Measurements from ENCODE around the gene UBE2A.

UBE2A gene

DNA sequence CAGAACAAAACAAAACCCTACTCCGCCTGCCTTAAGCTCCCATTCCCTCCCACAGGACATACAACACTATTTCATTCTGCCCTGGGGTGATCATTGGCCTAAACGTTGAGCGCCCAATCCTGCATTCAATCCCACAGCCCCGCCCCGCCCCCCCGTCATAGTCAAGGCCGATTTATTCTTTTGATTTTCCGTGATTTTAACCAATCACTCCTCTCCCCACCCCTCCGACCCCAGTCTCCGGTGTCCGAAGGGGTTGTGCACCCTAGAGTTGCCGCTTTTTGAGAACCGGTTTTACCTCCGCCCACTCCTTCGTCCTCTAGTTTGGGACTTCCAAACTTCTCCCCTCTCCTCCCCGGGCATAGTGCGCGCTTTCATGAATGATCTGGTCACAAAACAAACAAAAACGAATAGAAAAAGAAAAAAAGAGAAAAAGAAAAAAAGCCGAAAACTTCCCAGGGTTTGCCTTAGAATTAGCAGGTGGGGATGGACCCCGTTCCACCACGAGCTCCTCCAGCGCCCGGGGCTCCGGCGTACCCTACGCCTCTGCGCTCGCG lies 446 bp upstream of the UBE2A start:
- no peak for DNase-seq
- H3K36me3 Mint-ChIP-seq (ENCODE audit: low read depth): peaks cover 5% of the 10 kb centered on the region
- peak overlapping the region; percentile 90 for H3K4me3 Mint-ChIP-seq
- TF ChIP-seq, protein P1, sequence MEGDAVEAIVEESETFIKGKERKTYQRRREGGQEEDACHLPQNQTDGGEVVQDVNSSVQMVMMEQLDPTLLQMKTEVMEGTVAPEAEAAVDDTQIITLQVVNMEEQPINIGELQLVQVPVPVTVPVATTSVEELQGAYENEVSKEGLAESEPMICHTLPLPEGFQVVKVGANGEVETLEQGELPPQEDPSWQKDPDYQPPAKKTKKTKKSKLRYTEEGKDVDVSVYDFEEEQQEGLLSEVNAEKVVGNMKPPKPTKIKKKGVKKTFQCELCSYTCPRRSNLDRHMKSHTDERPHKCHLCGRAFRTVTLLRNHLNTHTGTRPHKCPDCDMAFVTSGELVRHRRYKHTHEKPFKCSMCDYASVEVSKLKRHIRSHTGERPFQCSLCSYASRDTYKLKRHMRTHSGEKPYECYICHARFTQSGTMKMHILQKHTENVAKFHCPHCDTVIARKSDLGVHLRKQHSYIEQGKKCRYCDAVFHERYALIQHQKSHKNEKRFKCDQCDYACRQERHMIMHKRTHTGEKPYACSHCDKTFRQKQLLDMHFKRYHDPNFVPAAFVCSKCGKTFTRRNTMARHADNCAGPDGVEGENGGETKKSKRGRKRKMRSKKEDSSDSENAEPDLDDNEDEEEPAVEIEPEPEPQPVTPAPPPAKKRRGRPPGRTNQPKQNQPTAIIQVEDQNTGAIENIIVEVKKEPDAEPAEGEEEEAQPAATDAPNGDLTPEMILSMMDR (IDR thresholded peaks at IDR 0.05): no peak
- peaks cover 2% of the 10 kb centered on the region for H3K27me3 Mint-ChIP-seq (ENCODE audit: low read depth, poor library complexity)
- peak overlapping the region; percentile 50 for H3K27ac Mint-ChIP-seq
- peaks cover 53% of the 10 kb centered on the region for H3K9me3 Mint-ChIP-seq
- peaks cover 14% of the 10 kb centered on the region for H3K4me1 Mint-ChIP-seq

DNA sequence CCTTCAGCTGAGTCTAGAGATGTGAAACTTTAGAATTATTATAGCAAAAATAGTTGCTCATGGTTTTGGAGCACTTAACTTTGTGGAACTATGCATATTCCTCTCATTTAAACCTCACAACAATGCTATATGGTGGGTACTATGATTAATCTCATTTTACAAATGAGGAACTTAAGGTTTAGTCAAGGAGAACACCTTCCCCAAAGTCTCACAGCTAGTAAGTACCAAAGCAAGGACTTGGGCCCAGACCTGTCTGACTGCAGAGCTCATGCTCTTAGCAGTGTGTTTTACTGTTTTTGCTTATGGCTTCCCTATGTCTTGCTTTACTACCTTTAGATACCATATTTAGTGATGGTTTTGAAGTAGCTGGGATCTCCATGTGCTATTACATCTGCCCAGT lies 5.1 kb downstream of the UBE2A start:
- H3K27ac Mint-ChIP-seq: no peak overlapping the region
- H3K36me3 Mint-ChIP-seq (ENCODE audit: low read depth): peaks cover 5% of the 10 kb centered on the region
- DNase-seq: no peak
- no peaks in the 10 kb centered on the region for H3K27me3 Mint-ChIP-seq (ENCODE audit: low read depth, poor library complexity)
- peaks cover 17% of the 10 kb centered on the region for H3K9me3 Mint-ChIP-seq
- H3K4me1 Mint-ChIP-seq: peaks cover 4% of the 10 kb centered on the region
- no peak overlapping the region for H3K4me3 Mint-ChIP-seq
- TF ChIP-seq, protein P1 (IDR thresholded peaks at IDR 0.05): no peak

DNA sequence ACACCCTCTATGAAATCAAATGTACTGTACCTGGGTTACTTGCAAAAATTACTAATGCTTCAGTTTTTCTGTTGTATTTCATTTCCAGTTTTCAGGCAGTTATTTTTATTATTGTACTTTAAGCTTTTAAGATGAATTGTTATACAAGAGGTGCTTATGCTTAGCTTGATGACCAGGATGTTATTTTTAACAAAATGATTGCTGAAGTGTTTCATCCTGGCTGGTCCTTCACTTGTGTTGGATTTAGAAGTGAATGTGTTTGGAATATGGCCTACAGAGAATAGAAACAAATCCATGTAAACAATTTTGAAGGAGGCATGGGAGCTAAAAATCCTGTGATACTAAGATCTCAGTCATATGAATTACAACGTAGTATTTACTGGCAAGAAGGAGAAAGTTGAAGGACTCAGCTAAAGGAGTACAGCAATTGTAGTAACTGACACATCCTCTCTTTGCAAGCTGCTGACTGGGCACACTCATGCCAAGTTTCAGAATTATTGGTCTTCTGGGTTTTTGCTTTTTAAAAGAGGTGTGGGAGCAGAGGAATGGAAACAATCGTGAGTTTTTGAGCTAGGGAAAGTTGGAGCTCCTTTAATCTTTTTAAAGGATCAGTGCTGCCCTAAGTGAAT lies 9.2 kb downstream of the UBE2A start:
- no peak overlapping the region for H3K4me3 Mint-ChIP-seq
- H3K36me3 Mint-ChIP-seq (ENCODE audit: low read depth): peaks cover 5% of the 10 kb centered on the region
- no peaks in the 10 kb centered on the region for H3K4me1 Mint-ChIP-seq
- H3K9me3 Mint-ChIP-seq: peaks cover 23% of the 10 kb centered on the region
- TF ChIP-seq, protein P1 (IDR thresholded peaks at IDR 0.05): no peak
- H3K27me3 Mint-ChIP-seq (ENCODE audit: low read depth, poor library complexity): no peaks in the 10 kb centered on the region
- H3K27ac Mint-ChIP-seq: no peak overlapping the region
- DNase-seq: no peak

DNA sequence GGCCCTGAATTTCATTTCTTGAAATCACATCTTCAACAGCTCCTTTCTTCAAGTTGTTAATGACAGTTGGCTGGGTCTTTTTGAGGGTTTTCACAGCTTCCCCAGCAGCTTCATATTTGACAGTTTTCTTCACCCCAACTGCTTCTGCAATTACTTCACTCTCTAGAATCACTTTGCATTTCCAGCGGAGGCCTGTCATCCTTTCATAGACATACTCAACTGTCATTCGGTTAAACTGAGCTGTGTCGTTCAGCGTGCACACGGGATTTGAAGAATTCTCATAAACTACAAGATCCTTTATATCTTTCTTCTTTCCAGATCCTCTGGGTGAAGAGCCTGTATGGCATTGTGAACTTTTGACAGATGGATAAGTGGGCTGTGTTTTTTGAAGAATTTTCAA lies 15.4 kb downstream of the UBE2A start:
- Mint-ChIP-seq H3K27ac (no peak overlapping the region), H3K36me3 (ENCODE audit: low read depth) (peaks cover 35% of the 10 kb centered on the region), H3K9me3 (peaks cover 41% of the 10 kb centered on the region), H3K4me3 (no peak overlapping the region), H3K4me1 (no peaks in the 10 kb centered on the region), H3K27me3 (ENCODE audit: low read depth, poor library complexity) (peaks cover 4% of the 10 kb centered on the region)
- no peak for DNase-seq
- TF ChIP-seq, protein P1 (IDR thresholded peaks at IDR 0.05): no peak

DNA sequence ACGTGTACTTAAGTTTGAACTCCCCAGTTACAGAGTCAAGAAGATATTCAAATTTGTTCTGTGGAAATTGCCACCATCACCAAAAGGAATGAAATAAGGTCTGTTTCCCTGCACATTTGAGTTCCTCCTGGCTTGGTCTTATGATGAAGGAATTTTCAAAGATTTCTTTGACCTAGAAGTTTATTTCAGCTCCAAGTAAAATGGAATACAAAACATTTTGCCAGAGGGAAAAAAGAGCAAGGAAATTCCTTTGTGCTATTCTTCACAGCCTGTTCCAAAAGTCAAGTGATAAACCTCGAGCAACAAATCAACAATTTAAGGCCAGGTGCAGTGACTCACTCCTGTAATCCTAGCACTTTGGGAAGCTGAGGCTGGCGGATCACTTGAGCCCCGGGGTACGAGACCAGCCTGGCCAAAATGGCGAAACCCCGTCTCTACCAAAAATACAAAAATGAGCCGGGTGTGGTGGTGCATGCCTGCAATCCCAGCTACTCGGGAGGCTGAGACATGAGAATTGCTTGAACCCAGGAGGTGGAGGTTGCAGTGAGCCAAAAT lies 28.4 kb downstream of the UBE2A start:
- TF ChIP-seq, protein P1 (IDR thresholded peaks at IDR 0.05): no peak
- Mint-ChIP-seq H3K9me3 (peaks cover 51% of the 10 kb centered on the region), H3K36me3 (ENCODE audit: low read depth) (peaks cover 11% of the 10 kb centered on the region), H3K27me3 (ENCODE audit: low read depth, poor library complexity) (peaks cover 15% of the 10 kb centered on the region), H3K4me3 (no peak overlapping the region), H3K4me1 (peaks cover 14% of the 10 kb centered on the region), H3K27ac (no peak overlapping the region)
- DNase-seq: no peak

Data from nephron progenitor cell (in vitro differentiated cells).